Measurements from ENCODE around the gene MIEF1. TPM values are rescaled to one million over a fixed set of nuclear protein-coding genes. Genes with fewer than 3 reads are reported as not detected.

Gene MIEF1
- total RNA-seq, 2 experiments from 2014 or later: 19.8 to 20.4 TPM

- Histone ChIP-seq H3K4me1 (ENCODE audit: insufficient read depth, low read length) (peaks cover 12% of the 10 kb centered on the region), H3K27ac (ENCODE audit: low read depth in 1 of 2, low read length in 2 of 2) (no peak overlapping the region), H3K4me3 (ENCODE audit: low read length) (no peak overlapping the region), H3K27me3 (ENCODE audit: control insufficient read depth in 1 of 2, insufficient read depth in 2 of 2, low read length in 2 of 2) (peaks cover 7 to 8% of the 10 kb centered on the region in 2 experiments), H3K9me3 (ENCODE audit: control insufficient read depth in 1 of 2, insufficient read depth in 1 of 2, low read length in 2 of 2) (peaks cover 0 to 13% of the 10 kb centered on the region in 2 experiments), H3K36me3 (ENCODE audit: insufficient read depth, low read length) (no peaks in the 10 kb centered on the region)
- no peak for TF ChIP-seq CTCF (IDR thresholded peaks at IDR 0.05)
- no peak overlapping the region for H3K4me3 Mint-ChIP-seq
- DNase-seq (peak in 3 of 14 experiments; percentile 45 to 54 (median 53)), ATAC-seq (ENCODE audit: poor library complexity) (peak; percentile 51)
- peaks cover 13% of the 10 kb centered on the region for H3K4me1 Mint-ChIP-seq (ENCODE audit: low read depth)
- no peaks in the 10 kb centered on the region for H3K36me3 Mint-ChIP-seq (ENCODE audit: low read depth)
- peaks cover 37% of the 10 kb centered on the region for H3K27me3 Mint-ChIP-seq
- intact Hi-C loops (cut with DNase I, micrococcal nuclease): no loop called here
- ChIA-PET CTCF (no interaction called here), POLR2A (interaction anchor here (0.6 kb wide), 1 partner anchor 438 kb away, joined by 5 read pairs; no protein-coding TSS in a partner anchor)
- H3K9me3 Mint-ChIP-seq: no peaks in the 10 kb centered on the region
- no peak overlapping the region for H3K27ac Mint-ChIP-seq
Measured at GRCh38 chr22:39543095-39543494, 41.0 kb downstream of the MIEF1 start.

GRCh38 chr22:39545386-39546365 is 43.6 kb downstream of the MIEF1 start:
- Histone ChIP-seq H3K27me3 (ENCODE audit: control insufficient read depth in 1 of 2, insufficient read depth in 2 of 2, low read length in 2 of 2) (peaks cover 9 to 20% of the 10 kb centered on the region in 2 experiments), H3K27ac (ENCODE audit: low read depth in 1 of 2, low read length in 2 of 2) (no peak overlapping the region), H3K9me3 (ENCODE audit: control insufficient read depth in 1 of 2, insufficient read depth in 1 of 2, low read length in 2 of 2) (peaks cover 0 to 17% of the 10 kb centered on the region in 2 experiments), H3K4me1 (ENCODE audit: insufficient read depth, low read length) (peaks cover 12% of the 10 kb centered on the region), H3K36me3 (ENCODE audit: insufficient read depth, low read length) (no peaks in the 10 kb centered on the region), H3K4me3 (ENCODE audit: low read length) (peak overlapping the region; percentile 10)
- Mint-ChIP-seq H3K9me3 (no peaks in the 10 kb centered on the region), H3K27me3 (peaks cover 38% of the 10 kb centered on the region), H3K4me3 (peak overlapping the region; percentile 51), H3K36me3 (ENCODE audit: low read depth) (no peaks in the 10 kb centered on the region), H3K4me1 (ENCODE audit: low read depth) (peaks cover 13% of the 10 kb centered on the region), H3K27ac (no peak overlapping the region)
- DNase-seq: peak; percentile 45 to 86 (median 68)
- intact Hi-C loops (cut with DNase I, micrococcal nuclease): no loop called here
- ChIA-PET CTCF (interaction anchor here (0.5 to 1.7 kb wide), 4 partner anchors 11 to 1538 kb away, joined by 3 to 4 read pairs (median 3); no protein-coding TSS in a partner anchor), POLR2A (interaction anchor here (1.2 kb wide), 1 partner anchor 479 kb away, joined by 3 read pairs; no protein-coding TSS in a partner anchor)
- ATAC-seq (ENCODE audit: poor library complexity): peak; percentile 82
- no peak for TF ChIP-seq CTCF (IDR thresholded peaks at IDR 0.05)

- CTCF ChIA-PET: interaction anchor here (1.0 kb wide), 1 partner anchor 12 kb away, joined by 3 read pairs; no protein-coding TSS in a partner anchor
Measured at GRCh38 chr22:39546889-39547586, 44.9 kb downstream of the MIEF1 start.

More at GRCh38 chr22:39546889-39547586, 44.9 kb downstream of the MIEF1 start:
- ATAC-seq (ENCODE audit: poor library complexity) (no peak), DNase-seq (no peak)
- peaks cover 0 to 17% of the 10 kb centered on the region in 2 experiments for H3K9me3 ChIP-seq (ENCODE audit: control insufficient read depth in 1 of 2, insufficient read depth in 1 of 2, low read length in 2 of 2)
- Mint-ChIP-seq H3K4me1 (ENCODE audit: low read depth) (peaks cover 13% of the 10 kb centered on the region), H3K27ac (no peak overlapping the region), H3K4me3 (no peak overlapping the region), H3K36me3 (ENCODE audit: low read depth) (no peaks in the 10 kb centered on the region), H3K27me3 (peaks cover 40% of the 10 kb centered on the region), H3K9me3 (no peaks in the 10 kb centered on the region)
- TF ChIP-seq CTCF (IDR thresholded peaks at IDR 0.05): no peak
- peaks cover 9 to 20% of the 10 kb centered on the region in 2 experiments for H3K27me3 ChIP-seq (ENCODE audit: control insufficient read depth in 1 of 2, insufficient read depth in 2 of 2, low read length in 2 of 2)
- POLR2A ChIA-PET: no interaction called here
- intact Hi-C loops (cut with DNase I, micrococcal nuclease): no loop called here
- H3K4me3 ChIP-seq (ENCODE audit: low read length): no peak overlapping the region
- H3K27ac ChIP-seq (ENCODE audit: low read depth in 1 of 2, low read length in 2 of 2): no peak overlapping the region
- H3K36me3 ChIP-seq (ENCODE audit: insufficient read depth, low read length): no peaks in the 10 kb centered on the region
- H3K4me1 ChIP-seq (ENCODE audit: insufficient read depth, low read length): peaks cover 12% of the 10 kb centered on the region
